Measurements from ENCODE around the gene ZNF653.
A peak's percentile ranks its signal among the peaks of the same experiment; 100 is the strongest.

The ZNF653 gene

GRCh38 chr19:11513946-11514345, 8.3 kb upstream of the ZNF653 start:
- no peak for DNase-seq

DNA sequence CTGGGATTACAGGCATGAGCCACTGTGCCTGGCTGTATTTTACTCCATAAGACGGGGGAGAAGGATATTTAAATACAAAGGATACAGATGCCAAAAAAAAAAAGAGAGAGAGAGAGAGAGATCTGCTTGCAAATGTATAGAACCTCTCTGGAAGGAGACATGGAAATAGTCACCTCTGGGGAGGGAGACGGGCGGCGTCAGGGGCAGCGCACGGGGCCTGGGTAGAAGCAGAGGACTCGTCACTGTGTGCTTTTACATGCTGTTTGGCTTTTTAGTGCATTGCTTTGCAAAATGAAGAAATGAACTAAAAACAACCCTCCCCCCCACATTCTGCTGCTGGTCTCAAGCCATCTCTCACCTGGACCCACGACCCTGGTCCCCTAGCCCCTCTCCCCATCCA, 4.8 kb upstream of the ZNF653 start:
- no peak for DNase-seq

- DNase-seq = no peak
These were observed 1.9 kb upstream of the ZNF653 start for GRCh38 chr19:11507370-11508078.

DNA sequence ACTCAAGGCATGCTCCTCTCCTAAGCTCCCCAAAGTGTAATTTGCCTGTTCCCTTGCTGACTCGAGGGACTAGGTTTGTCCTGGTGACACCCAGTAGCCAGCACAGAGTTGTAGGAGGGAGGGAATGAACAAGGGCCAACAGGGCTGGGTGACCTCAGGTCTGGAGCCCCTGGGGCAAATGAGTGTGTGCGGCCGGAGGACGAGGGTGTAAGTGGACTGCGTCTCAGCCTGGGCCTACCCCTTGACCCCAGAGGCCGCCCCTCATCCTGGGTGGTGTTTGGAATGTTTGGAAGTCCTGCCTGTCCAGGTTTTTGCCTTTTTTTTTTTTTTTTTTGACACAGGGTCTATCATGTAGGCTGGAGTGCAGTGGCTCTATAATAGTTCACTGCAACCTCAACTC, 1.3 kb upstream of the ZNF653 start:
- no peak for DNase-seq

- no peak for DNase-seq
These were observed 489 bp upstream of the ZNF653 start for GRCh38 chr19:11506101-11506555.

DNA sequence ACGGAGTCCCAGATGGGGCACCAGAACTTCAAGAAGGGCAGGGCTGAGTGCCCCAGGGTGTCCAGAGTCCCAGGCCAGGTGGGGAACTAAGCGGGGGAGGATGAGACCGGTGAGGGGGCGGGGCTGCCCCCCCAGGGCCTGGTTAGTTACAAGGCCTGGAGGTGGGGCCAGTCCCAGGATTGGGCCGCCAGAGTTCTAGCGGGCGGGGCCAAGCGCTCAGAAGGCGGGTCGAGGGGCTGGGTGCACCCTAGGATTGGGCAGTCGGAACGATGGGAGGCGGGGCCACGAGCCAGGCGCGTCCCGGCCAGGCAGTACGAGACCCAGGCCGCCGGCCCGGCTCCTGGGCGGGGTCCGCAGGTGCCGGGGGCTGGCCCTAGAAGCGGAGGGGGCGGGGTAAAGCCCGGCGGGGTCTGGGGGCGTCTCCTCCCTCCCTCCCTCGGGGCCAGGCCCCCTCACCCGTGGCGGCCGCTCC, 571 bp downstream of the ZNF653 start:
- peak; percentile 76 to 96 (median 86) for DNase-seq

DNA sequence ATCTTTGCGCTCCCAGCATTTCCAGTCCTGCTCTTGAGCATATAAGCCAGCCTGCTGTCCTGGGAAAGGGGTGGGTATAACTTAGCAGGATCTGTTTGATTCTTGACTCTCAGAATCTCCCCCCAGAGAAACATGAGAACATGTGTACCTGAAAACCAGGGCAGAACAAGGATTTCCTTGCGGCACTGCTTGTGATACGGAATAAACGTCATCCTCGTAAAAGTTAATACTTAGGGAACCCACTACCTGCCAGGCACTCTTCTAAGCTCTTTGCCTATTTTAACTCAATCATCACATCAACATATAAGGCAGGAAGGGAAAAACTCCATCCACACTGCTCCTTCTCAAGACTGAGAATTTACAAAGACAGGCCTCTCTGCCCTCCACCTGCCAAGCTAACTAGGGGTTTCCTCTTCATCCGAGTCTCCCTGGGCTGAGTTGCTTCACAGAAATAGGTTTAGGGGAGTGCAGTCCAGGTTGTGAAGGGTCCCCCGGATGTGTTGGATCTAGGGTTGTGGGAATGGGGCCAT, 1.1 kb downstream of the ZNF653 start:
- DNase-seq = no peak

DNA sequence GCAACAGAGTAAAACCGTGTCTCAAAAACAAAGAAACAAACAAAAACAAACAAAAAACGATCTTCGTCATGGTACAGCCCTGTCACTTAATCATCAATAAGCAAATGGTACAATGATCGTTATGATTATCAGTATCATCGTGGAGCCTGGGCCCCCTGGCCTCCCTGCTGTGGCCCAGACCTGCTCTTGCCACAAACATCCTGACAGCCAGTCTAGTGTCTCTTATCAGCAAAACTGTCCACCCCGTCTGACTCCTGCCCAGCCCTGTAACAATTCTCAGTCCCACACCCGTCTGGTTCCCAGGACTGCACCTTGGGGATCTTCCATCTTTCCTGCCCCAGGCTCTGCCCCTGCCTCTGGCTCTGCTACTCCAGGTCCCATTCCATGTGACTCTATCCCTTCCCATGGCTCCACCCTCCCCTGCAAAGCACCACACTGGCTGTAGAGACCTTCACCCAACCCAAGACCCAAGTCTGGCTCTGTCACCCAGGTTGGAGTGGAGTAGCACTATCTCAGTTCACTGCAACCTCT, 5.7 kb downstream of the ZNF653 start:
- no peak for DNase-seq

- DNase-seq = no peak
These were observed 6.4 kb downstream of the ZNF653 start for GRCh38 chr19:11499220-11499726.

DNA sequence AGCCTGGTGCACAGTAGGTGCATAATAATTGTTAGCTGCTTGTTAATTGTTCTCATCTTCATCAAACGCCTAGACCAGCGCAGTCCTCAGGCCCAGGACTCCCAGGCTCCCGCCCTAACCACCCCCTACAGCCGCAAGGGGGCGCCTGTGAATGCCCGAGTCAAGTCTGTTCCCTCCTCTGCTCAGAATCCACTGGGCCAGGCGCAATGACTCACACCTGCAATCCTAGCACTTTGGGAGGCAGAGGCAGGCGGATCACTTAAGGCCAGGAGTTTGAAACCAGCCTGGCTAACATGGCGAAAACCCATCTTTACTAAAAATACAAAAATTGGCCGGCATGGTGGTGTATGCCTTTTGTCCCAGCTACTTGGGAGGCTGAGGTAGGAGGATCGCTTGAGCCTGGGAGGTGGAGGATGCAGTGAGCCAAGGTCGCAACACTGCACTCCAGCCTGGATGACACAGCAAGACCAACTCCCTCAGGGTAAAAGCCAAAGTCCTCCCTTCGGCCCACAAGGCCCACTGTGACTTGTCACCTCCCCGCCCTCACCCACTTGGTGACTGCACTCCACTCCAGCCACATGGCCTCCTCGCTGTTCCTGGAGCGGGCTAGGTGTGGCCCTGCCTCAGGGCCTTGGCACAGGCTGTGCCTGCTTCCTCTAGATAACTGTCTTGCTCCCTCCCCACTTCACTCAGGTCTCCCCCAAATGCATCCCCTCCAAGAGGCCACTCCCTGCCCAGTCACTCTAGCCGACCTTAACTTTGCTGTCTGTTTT, 9.1 kb downstream of the ZNF653 start:
- DNase-seq = peak; percentile 19 to 55 (median 34)

GRCh38 chr19:11495885-11496284, 9.8 kb downstream of the ZNF653 start:
- DNase-seq = no peak

GRCh38 chr19:11495481-11495880, 10.2 kb downstream of the ZNF653 start:
- no peak for DNase-seq

GRCh38 chr19:11494634-11495285, 10.9 kb downstream of the ZNF653 start:
- no peak for DNase-seq

GRCh38 chr19:11489378-11489777, 16.3 kb downstream of the ZNF653 start:
- DNase-seq = no peak

GRCh38 chr19:11486661-11487503, 18.8 kb downstream of the ZNF653 start:
- DNase-seq = no peak

GRCh38 chr19:11485245-11485837, 20.3 kb downstream of the ZNF653 start:
- no peak for DNase-seq

DNA sequence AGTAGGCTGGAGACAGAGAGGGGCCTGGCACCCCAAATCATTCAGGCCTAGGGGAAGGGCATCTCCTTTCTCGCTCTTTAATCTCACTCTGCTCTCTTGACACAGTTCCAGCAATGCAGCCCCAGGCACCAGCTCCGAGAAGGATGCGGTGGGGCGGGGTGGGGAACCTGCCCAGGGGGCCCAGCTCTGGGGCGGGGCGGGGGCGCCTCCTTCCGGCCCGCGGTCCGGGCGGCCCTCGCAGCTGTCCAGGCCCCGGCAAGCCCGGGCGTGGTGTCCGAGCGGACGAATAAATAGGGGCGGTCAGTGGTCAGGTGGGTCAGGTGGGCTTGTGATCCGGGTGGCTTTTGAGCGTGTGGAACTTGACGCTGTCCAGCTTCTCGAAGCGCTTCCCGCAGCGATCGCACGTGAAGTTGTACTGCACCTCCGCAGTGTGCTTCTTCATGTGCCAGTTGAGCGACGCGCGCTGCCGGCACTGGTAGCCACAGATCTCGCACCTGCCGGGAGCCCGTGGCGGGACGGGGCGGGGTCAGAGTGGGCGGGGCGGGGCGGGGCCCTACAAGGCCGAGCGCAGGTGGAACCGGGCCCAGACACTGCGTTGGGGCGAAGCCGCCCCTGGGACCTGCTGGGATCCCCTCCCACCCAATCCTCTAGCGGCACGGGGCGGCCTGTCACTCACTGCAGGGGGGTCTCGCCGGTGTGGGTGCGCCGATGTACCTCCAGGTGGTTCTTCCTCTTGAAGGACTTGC, 22.1 kb downstream of the ZNF653 start:
- DNase-seq = no peak

- peak; percentile 62 to 74 (median 68) for DNase-seq
These were observed 23.1 kb downstream of the ZNF653 start for GRCh38 chr19:11482384-11483050.

DNA sequence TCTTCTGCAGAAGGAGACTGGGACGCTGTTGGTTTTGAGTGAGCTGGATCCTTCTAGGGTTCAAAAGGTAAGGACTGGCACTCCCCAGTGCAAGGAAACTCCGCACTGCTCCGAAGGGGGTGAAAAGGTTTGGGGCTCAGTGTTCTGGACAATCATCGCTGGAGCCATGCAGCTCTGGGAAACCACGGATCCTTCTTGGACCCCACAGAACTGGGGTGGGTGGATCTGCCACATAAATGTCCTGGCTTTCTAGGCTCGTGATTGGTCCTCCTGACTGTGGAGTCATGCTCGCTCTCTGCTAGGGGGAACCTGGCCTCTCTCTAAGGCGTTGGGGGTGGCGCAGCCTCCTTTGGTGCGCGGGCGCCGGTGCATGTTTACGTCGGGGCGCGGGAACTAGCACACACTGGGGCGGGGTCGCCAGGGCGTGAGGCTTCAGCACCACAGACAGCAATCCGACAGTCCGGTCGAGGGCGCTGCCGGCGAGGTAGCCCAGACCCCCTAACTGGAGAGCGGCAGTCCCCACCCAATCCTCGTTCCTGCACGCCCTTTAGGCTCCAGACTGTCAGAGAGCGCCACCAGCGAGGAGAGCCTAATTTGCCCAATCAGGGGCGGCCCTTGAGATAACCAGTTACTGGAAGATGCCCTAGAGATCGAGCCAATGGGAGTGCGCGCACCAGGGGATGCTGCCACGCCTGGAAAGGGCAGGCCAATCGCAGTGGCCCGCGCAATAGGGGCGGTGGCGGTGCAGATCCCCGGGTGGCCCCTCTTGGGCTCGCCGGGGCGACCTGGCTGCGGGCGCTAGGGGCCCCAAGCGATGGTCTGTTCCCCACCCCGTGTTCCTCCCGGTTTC, 23.9 kb downstream of the ZNF653 start:
- DNase-seq = peak in 2 of 4 experiments; percentile 32 to 37

All from activated naive CD4-positive, alpha-beta T cell (primary cell).